Activated CD4-positive, alpha-beta T cell treated with anti-CD3 and anti-CD28 coated beads, Interleukin-2, amount 50 U/mL, for 24 hours (primary cell): ENCODE data around the gene MCRIP2.

Source experiments
- DNase-seq, 2 donors: peaks; one replicate each; pipeline ENCODE4 v3.0.0-alpha.2; 2020; ENCODE audit warnings: low read depth in 1 of 2, low spot score in 1 of 2

MCRIP2 gene

GRCh38 chr16:631808-632358, 9.7 kb upstream of the MCRIP2 start:
- DNase-seq: no peak

GRCh38 chr16:632486-633335, 8.9 kb upstream of the MCRIP2 start:
- DNase-seq: no peak

DNA sequence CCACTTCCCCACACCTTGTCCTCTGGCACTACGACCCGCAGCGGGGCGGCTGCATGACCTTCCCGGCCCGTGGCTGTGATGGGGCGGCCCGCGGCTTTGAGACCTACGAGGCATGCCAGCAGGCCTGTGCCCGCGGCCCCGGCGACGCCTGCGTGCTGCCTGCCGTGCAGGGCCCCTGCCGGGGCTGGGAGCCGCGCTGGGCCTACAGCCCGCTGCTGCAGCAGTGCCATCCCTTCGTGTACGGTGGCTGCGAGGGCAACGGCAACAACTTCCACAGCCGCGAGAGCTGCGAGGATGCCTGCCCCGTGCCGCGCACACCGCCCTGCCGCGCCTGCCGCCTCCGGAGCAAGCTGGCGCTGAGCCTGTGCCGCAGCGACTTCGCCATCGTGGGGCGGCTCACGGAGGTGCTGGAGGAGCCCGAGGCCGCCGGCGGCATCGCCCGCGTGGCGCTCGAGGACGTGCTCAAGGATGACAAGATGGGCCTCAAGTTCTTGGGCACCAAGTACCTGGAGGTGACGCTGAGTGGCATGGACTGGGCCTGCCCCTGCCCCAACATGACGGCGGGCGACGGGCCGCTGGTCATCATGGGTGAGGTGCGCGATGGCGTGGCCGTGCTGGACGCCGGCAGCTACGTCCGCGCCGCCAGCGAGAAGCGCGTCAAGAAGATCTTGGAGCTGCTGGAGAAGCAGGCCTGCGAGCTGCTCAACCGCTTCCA, 8.1 kb upstream of the MCRIP2 start:
- no peak for DNase-seq

- no peak for DNase-seq
These were observed 7.5 kb upstream of the MCRIP2 start for GRCh38 chr16:634051-634670.

- DNase-seq: no peak
These were observed 6.6 kb upstream of the MCRIP2 start for GRCh38 chr16:634996-635395.

GRCh38 chr16:635573-636205, 5.9 kb upstream of the MCRIP2 start:
- no peak for DNase-seq

GRCh38 chr16:636206-637080, 5.2 kb upstream of the MCRIP2 start, which contains the start of gene METTL26:
TSS of gene METTL26 (minus strand) at chr16:636305. CDS start at chr16:636290, 15 bp downstream.
- peak; percentile 91 to 98 for DNase-seq

GRCh38 chr16:637081-638018, 4.3 kb upstream of the MCRIP2 start:
- DNase-seq: peak in 1 of 2 donors; percentile 88

- no peak for DNase-seq
These were observed 3.5 kb upstream of the MCRIP2 start for GRCh38 chr16:638034-638543.

GRCh38 chr16:638836-639235, 2.8 kb upstream of the MCRIP2 start:
- DNase-seq: no peak

DNA sequence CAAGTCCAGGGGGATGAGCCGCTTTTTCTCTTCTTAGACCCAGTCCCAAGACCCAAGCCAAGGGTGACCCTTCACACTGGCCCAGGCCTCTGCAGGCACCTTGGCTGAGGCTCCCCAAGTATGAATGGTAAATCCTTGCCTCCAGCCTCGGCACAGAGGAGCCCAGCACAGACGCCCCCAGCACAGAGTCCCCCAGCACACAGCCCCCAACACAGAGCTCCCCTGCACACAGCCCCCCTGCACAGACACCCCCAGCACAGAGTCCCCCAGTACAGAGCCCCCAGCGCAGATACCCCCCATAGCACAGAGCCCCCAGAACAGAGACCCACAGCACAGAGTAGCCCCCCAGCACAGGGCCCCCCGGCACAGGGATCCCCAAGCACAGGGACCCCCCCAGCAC, 1.0 kb upstream of the MCRIP2 start:
- DNase-seq: no peak

- no peak for DNase-seq
These were observed 791 bp downstream of the MCRIP2 start for GRCh38 chr16:642189-643049.

DNA sequence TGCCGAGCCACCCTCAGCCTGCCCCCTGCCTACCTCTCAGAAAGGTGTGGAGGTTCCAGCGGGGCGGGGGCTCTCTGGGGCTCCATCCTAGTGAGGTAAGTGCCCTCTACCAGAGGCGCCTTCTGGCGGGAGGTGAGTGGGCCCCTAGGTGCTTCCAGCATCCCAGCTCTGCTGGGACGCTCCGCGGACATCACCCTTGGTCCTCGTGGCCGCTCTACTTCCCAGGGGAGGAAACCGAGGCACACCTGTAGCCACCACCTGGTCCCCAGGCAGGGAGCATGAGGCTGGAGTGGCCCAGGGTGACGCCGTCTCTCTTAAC, 1.4 kb downstream of the MCRIP2 start:
- DNase-seq: no peak

DNA sequence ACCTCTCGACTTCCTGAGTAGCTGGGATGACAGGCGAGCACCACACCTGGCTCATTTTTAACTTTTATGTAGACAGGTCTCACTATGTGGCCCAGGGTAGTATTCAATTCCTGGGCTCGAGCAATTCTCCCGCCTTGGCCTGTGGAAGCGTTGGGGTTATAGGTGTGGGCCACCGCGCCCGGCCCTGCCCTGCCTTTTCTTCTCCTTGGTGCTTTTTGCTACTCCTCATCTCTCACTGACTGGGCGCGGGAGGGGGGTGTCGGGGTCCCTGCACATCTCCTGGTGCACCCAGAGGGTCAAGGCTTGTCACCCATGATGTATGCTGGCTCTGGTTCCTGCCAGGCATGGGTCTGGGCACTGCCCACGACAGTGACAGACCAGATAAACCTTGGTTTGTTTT, 2.9 kb downstream of the MCRIP2 start:
- DNase-seq: no peak

DNA sequence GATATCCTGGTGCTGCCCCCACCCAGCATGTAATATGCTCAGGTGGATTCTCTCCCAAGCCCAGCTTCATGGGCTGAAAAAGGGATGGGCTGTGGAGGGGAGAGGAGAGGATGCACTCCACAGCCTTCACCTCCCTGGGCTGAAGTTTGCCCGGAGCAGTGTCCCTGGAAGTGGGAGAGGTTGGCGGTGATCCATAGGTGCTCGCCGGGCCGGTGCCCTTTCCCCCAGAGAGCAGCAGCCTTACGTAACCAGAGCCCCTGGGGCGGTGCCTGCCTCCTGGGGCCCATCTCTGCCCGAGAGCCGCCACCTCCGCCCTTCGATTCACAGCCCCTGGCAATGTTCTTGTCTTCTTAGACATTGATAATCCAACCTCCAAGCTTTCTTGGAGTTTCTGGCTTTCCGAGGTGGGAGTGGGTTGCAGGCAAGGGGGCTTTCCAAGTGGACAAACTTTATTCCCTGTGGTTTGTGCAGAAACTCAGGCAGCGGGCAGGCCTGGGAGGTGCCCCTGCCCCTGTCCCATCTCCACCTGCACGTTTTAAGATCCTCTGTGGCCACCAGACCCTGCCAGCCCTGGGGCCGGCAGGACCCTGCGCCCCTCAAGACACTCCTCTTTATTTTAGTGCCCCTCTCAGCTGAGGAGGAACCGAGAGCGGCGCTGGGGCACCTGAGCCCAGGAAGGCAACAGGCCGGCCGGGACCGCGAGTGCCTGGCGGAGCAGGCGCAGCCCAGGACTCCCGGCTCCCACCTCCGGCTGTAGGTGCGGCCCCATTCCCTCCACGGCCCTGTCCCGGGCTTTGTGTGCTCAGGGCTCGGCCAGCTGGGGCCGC, 4.4 kb downstream of the MCRIP2 start:
- DNase-seq: no peak

DNA sequence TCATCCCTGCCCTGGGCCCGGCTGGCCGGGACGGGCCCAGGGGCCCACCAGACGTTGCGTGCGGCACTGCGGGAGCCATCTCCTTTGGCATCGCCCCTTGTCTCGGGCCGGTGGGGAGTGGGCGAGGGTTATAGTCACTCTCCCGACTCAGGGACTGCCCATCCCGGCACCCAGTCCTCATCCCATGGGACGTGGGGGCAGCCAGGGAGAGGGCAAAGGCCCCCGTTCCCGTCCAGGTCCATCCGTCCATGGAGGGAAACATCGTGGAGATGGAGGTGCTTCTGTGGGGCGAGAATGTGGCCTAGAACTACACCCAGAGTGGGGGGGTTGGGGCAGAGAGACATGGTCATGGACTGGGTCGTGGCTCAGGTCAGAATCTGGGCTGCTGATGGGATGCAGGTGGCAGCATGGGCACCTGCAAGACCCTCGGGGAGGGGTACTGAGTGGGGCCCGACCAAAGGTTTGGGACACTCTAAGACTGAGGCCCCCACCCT, 5.1 kb downstream of the MCRIP2 start:
- no peak for DNase-seq
